HG03460 (cell line): ENCODE measurements around the gene ZC3H7B.
A peak's percentile ranks its signal among the peaks of the same experiment; 100 is the strongest.
"Not testable (repeated sequence)": the region's sequence is repeated elsewhere in the genome, so short reads cannot be mapped to it uniquely, and the experiment has no call there.

Experiments
- ATAC-seq: cut with Tn5 transposase; IDR thresholded peaks from one replicate; pipeline ENCODE4 v1.9.1; 2021; ENCODE audit not compliant: unreplicated experiment

The ZC3H7B gene

GRCh38 chr22:41377846-41378245, 76.5 kb downstream of the ZC3H7B start:
- no peak for ATAC-seq

- ATAC-seq, result peak; percentile 4
Measured at GRCh38 chr22:41380993-41381328, 79.6 kb downstream of the ZC3H7B start.

- peak; percentile 79 for ATAC-seq
Measured at GRCh38 chr22:41381329-41382097, 80.2 kb downstream of the ZC3H7B start, which contains the start of gene TEF. TSS of gene TEF (plus strand) at chr22:41381942. CDS start at chr22:41382045, 103 bp downstream.

GRCh38 chr22:41382098-41382578, 80.8 kb downstream of the ZC3H7B start:
- ATAC-seq, result peak; percentile 31

- no peak for ATAC-seq
Measured at GRCh38 chr22:41382610-41383009, 81.3 kb downstream of the ZC3H7B start.

GRCh38 chr22:41383085-41383484, 81.8 kb downstream of the ZC3H7B start:
- ATAC-seq, result no peak

GRCh38 chr22:41384128-41384527, 82.8 kb downstream of the ZC3H7B start:
- ATAC-seq, result no peak

- ATAC-seq, result no peak
Measured at GRCh38 chr22:41387341-41387740, 86.0 kb downstream of the ZC3H7B start.

GRCh38 chr22:41394012-41394356, 92.7 kb downstream of the ZC3H7B start:
- no peak for ATAC-seq

GRCh38 chr22:41395531-41396240, 94.4 kb downstream of the ZC3H7B start:
- ATAC-seq, result no peak

GRCh38 chr22:41397143-41397811, 96.0 kb downstream of the ZC3H7B start:
- ATAC-seq, result no peak

- no peak for ATAC-seq
Measured at GRCh38 chr22:41398921-41399320, 97.6 kb downstream of the ZC3H7B start.

GRCh38 chr22:41401781-41402648, 100.7 kb downstream of the ZC3H7B start:
- ATAC-seq, result no peak

- ATAC-seq, result not testable (repeated sequence)
Measured at GRCh38 chr22:41402851-41403250, 101.5 kb downstream of the ZC3H7B start.

- ATAC-seq, result no peak
Measured at GRCh38 chr22:41403532-41404318, 102.4 kb downstream of the ZC3H7B start.

GRCh38 chr22:41405588-41405987, 104.3 kb downstream of the ZC3H7B start:
- no peak for ATAC-seq

- ATAC-seq, result no peak
Measured at GRCh38 chr22:41406410-41406809, 105.1 kb downstream of the ZC3H7B start.

- no peak for ATAC-seq
Measured at GRCh38 chr22:41407433-41407832, 106.1 kb downstream of the ZC3H7B start.

GRCh38 chr22:41408665-41409064, 107.3 kb downstream of the ZC3H7B start:
- ATAC-seq, result no peak
